Mucosa of gallbladder (tissue), 1 donor: ENCODE measurements around the gene ALDH7A1. TPM values are rescaled to one million over a fixed set of nuclear protein-coding genes. Genes with fewer than 3 reads are reported as not detected.

Experiments used
- DNase-seq: peaks from one replicate; pipeline ENCODE4 v3.0.0-alpha.2; 2020; ENCODE audit warnings: low spot score
- total RNA-seq: library from RNA; stranded (reverse); gene quantifications from one replicate; pipeline ENCODE4 v1.2.1, GENCODE V29; 2021
- donor health status: DM: no; HTN: no; CAD: no.

Gene ALDH7A1
- total RNA-seq, 1 donor from 2014 or later = 42.6 TPM

GRCh38 chr5:126509339-126509738 is 85.7 kb downstream of the ALDH7A1 start:
- DNase-seq = no peak

GRCh38 chr5:126508962-126509279 is 86.1 kb downstream of the ALDH7A1 start:
- no peak for DNase-seq

- DNase-seq = no peak
These were observed 86.6 kb downstream of the ALDH7A1 start for GRCh38 chr5:126508251-126508961.

GRCh38 chr5:126506079-126506478 is 88.9 kb downstream of the ALDH7A1 start:
- no peak for DNase-seq

GRCh38 chr5:126503602-126504104 is 91.4 kb downstream of the ALDH7A1 start:
- DNase-seq = no peak

- DNase-seq = no peak
These were observed 93.6 kb downstream of the ALDH7A1 start for GRCh38 chr5:126501448-126501847.

- DNase-seq = no peak
These were observed 95.1 kb downstream of the ALDH7A1 start for GRCh38 chr5:126499853-126500342.

- DNase-seq = no peak
These were observed 95.7 kb downstream of the ALDH7A1 start for GRCh38 chr5:126499278-126499677.

GRCh38 chr5:126497506-126497905 is 97.5 kb downstream of the ALDH7A1 start:
- DNase-seq = no peak

GRCh38 chr5:126494393-126494792 is 100.6 kb downstream of the ALDH7A1 start:
- DNase-seq = no peak

- no peak for DNase-seq
These were observed 102.1 kb downstream of the ALDH7A1 start for GRCh38 chr5:126492939-126493338.

- DNase-seq = no peak
These were observed 104.7 kb downstream of the ALDH7A1 start for GRCh38 chr5:126490167-126490940.

- DNase-seq = no peak
These were observed 106.5 kb downstream of the ALDH7A1 start for GRCh38 chr5:126488443-126489065.

GRCh38 chr5:126487596-126487995 is 107.4 kb downstream of the ALDH7A1 start:
- no peak for DNase-seq

GRCh38 chr5:126486332-126486731 is 108.7 kb downstream of the ALDH7A1 start:
- DNase-seq = no peak

- no peak for DNase-seq
These were observed 110.8 kb downstream of the ALDH7A1 start for GRCh38 chr5:126484253-126484652.

GRCh38 chr5:126483156-126483555 is 111.9 kb downstream of the ALDH7A1 start:
- DNase-seq = no peak

- no peak for DNase-seq
These were observed 112.4 kb downstream of the ALDH7A1 start for GRCh38 chr5:126482591-126482990.

- no peak for DNase-seq
These were observed 113.8 kb downstream of the ALDH7A1 start for GRCh38 chr5:126481243-126481642.
